Tibial nerve (tissue), 4 donors: ENCODE data around the gene GRIK3.

Experiments used
- CTCF ChIP-seq, 5 experiments: fragments of 200-600 bp in 3 of 5; fragments of 450-650 bp in 2 of 5; sonication (generic) in 3 of 5; IDR thresholded peaks; one replicate each; pipeline ENCODE4 v1.5.1; 2016 to 2019; ENCODE audit warnings: antibody characterized with exemption in 5 of 5, mild to moderate bottlenecking in 3 of 5, moderate library complexity in 2 of 5
- EP300 ChIP-seq, 2 donors: sonication (generic); formaldehyde crosslinking; IDR thresholded peaks; one replicate each; pipeline ENCODE4 v1.6.1; 2017; ENCODE audit warnings: antibody characterized with exemption in 2 of 2, mild to moderate bottlenecking in 1 of 2

GRCh38 chr1:36794460-36794859 is 239.9 kb downstream of the GRIK3 start:
- TF ChIP-seq CTCF (IDR thresholded peaks at IDR 0.05) (no peak), EP300 (IDR thresholded peaks at IDR 0.05) (no peak)
